ENCODE measurements around the gene SPDYE16.
"Not testable (repeated sequence)": the region's sequence is repeated elsewhere in the genome, so short reads cannot be mapped to it uniquely, and the experiment has no call there.

The SPDYE16 gene

DNA sequence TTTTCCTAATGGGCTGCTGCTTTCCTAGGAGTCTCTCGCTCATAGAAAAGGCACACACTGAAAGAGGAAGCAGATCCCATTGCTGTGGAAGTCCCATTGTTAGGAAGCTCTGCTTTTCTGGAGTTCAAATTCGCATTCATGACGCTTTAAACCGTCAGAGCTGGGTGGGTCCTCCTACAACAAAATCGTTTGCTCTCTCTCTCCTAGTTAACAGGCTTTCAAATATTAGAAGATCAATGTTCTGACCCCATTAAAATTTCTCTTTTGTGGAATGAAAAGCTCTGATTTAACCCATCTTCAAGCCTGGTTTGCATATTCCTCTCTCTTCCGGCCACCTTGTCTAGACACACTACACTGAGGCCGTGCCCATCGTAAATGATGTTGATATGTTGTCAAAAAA, at the start of gene SPDYE16:
TSS of gene SPDYE16 (minus strand) at position 101 of the 400 bp plus-strand sequence. CDS start 1,838 bp downstream, outside the sequence.
- DNase-seq (ENCODE audit: low read depth in 2 of 2), result not testable (repeated sequence)

DNA sequence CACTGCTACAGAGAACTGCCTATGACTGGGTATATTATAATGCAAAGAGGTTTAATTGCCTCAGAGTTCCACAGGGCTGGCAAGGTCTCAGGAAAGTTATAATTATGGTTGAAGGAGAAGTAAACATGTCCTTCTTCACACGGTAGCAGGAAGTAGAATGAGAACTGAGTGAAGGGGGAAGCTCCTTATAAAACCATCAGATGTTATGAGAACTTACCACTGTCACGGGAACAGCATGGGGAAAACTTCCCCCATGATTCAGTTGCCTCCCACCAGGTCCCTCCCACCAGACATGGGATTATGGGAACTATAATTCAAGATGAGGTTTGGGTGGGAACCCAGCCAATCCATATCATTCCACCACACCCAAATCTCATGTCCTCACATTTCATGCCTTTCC, 49.6 kb upstream of the SPDYE16 start:
- not testable (repeated sequence) for DNase-seq (ENCODE audit: low read depth in 2 of 2)

DNA sequence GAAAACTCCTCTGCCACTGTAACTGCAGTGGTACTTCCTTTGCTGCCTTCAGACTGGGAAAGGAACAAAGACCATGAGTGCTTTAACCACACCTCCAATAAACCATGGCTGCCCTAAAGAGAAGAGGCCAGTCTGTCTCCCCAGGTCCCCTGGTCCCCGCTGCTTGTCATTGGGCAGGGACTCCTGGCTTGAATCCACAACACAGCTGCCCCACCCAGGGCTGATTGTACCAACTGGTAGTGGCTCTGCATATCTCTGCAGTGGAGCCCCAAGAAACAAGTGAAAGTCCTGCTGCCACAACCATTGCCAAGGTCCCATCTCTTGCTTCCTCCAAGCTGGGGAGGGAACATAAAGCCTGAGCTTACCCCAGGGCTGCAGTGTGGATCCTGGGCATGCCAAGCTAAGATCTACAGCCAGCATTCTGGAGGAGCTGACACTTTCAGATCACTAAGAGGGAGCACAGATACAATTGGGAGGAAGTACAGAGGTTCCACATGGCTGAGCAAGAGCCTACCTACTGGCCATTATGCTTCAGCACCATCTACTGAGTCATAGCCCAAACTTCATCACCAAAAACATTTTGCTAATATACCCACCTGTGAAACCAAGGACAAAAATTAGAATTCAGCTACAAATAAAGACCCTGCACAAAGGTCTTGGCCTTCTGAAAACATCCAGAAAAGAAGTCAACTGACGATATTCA, 48.7 kb upstream of the SPDYE16 start:
- not testable (repeated sequence) for DNase-seq (ENCODE audit: low read depth in 2 of 2)

DNA sequence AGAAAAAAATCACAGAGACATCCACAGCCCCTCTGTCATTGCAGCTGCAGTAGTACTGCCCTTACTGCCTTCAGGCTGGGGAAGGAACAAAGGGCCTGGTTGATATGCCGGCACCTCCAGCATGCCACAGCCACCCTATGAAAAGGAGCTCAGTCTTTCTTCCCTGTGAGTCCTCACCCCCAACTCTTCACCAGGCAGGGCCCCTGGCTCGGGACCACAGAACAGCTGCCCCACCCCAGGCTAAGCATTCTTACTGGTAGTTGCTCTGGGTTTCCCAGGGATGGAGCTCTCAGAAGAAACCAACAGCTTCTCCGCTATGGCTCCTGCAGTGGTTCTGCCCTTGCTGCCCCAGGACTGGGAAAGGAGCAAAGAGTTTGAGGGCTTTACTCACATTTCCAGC, 47.9 kb upstream of the SPDYE16 start:
- DNase-seq (ENCODE audit: low read depth in 2 of 2), result not testable (repeated sequence)

GRCh38 chr7:76588586-76588985, 45.5 kb upstream of the SPDYE16 start:
- DNase-seq (ENCODE audit: low read depth in 2 of 2), result not testable (repeated sequence)

DNA sequence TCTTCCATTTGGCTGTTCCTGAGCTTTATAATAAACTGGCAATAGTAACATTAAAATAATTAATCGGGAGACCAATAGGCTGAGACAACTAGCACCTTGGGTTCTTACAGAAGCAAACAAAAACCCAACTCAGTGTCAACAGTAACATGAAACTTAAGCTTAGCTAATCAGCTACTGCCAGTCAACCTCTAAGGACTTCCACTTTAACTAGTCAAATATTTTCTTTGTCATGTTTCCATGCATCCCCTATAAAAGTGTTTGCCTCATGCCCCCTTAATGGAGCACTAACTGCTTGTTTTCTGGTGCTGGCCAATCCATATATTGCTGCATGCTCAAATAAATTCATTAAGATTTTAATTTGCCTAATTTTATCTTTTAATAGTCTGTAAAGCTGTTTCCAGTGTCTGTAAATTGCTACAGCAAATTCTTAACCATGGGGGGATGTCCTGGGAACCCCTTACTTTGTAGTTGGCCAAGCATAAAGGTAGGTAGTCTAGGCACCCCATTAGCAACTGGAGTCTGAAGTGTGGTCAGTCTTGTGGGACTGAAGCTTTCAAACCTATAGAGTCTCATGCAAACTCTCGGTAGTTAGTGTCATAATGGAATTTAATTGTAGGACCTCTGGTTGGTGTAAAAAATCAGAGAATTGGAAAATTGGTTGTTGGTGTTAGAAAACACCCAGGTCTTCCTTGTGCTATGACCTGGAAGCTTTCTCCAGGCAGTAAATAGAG, 43.7 kb upstream of the SPDYE16 start:
- DNase-seq (ENCODE audit: low read depth in 2 of 2), result not testable (repeated sequence)

- DNase-seq (ENCODE audit: low read depth in 2 of 2), result not testable (repeated sequence)
Measured at GRCh38 chr7:76583636-76584281, 40.7 kb upstream of the SPDYE16 start.

- DNase-seq (ENCODE audit: low read depth in 2 of 2), result peak in 1 of 2 donors; percentile 0
Measured at GRCh38 chr7:76582848-76583631, 39.9 kb upstream of the SPDYE16 start.

GRCh38 chr7:76575919-76576655, 33.0 kb upstream of the SPDYE16 start:
- not testable (repeated sequence) for DNase-seq (ENCODE audit: low read depth in 2 of 2)

- not testable (repeated sequence) for DNase-seq (ENCODE audit: low read depth in 2 of 2)
Measured at GRCh38 chr7:76575431-76575830, 32.3 kb upstream of the SPDYE16 start.

- not testable (repeated sequence) for DNase-seq (ENCODE audit: low read depth in 2 of 2)
Measured at GRCh38 chr7:76572296-76572695, 29.2 kb upstream of the SPDYE16 start.

GRCh38 chr7:76570324-76570775, 27.3 kb upstream of the SPDYE16 start:
- not testable (repeated sequence) for DNase-seq (ENCODE audit: low read depth in 2 of 2)

DNA sequence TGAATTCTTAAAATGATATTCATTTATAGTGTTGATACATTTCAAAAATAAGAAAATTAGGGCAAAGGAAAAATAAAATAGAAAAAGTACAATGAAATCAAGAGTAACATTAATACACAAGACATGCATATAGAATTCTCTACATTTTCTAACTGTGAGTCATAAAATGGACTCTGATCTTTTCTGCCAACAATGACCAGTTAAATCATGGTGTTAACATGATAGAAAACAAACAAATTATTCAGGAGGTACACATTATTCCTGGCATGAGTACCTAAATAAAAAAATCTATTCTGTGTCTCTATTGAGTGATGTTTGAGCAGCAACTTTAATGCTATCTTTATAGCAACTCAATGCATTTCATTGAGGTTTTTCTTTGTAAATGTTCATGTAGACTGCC, 25.6 kb upstream of the SPDYE16 start:
- not testable (repeated sequence) for DNase-seq (ENCODE audit: low read depth in 2 of 2)

DNA sequence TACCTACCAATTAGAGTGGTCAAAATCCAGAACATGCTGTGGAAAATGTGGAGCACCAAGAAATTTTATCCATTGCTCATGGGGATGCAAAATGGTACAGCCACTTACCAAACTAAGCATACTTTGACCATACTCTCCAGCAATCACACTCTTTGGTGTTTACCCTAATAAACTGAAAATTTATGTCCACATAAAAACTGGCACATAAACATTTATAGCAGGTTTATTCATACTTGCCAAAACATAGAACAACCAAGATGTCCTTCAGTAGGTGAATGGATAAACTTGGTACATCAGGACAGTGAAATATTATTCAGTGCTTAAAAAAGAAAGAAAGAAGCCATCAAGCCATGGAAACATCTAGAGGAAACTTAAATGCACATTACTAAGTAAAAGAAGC, 24.7 kb upstream of the SPDYE16 start:
- not testable (repeated sequence) for DNase-seq (ENCODE audit: low read depth in 2 of 2)

DNA sequence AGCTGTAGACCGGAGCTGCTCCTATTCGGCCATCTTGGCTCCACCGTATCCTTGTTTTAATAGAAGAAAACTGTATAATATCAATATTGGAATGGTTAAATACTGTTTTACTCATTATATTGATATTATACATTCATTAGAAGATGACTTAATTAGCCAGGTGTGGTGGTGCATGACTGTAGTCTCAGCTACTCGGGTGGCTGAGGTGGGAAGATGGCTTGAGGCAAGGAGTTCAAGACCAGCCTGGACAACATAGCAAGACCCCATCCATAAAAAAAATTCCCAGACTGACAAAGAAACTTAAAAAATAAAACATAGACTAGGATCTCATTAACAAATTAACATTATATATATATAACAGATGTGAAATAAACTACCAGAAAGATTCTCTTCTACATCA, 24.2 kb upstream of the SPDYE16 start:
- DNase-seq (ENCODE audit: low read depth in 2 of 2), result not testable (repeated sequence)

GRCh38 chr7:76565001-76565400, 21.9 kb upstream of the SPDYE16 start:
- DNase-seq (ENCODE audit: low read depth in 2 of 2), result not testable (repeated sequence)

DNA sequence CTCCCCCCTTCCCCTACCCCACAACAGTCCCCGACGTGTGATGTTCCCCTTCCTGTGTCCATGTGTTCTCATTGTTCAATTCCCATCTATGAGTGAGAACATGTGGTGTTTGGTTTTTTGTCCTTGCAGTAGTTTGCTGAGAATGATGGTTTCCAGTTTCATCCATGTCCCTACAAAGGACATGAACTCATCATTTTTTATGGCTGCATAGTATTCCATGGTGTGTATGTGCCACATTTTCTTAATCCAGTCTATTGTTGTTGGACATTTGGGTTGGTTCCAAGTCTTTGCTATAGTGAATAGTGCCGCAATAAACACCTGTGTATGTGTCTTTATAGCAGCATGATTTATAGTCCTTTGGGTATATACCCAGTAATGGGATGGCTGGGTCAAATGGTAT, 18.2 kb upstream of the SPDYE16 start:
- DNase-seq (ENCODE audit: low read depth in 2 of 2), result not testable (repeated sequence)

DNA sequence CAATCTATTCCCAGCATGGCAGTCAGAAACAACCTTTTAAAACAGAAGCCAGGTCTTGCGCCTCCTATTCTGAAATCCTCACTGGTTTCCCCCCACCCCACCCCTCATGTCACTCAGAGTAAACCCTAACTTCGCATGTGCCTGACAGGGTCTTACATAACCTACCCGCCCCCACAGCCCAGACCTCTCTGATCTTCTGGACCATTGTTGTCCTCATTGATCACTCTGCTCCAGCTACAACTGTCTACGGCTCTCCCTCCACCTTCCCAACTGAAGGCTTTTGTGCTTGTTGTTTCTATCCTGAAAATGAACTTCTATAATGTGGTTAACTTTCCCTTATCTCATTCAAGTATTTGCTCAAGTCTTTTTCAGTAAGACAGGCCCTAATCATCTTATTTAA, 17.1 kb upstream of the SPDYE16 start:
- DNase-seq (ENCODE audit: low read depth in 2 of 2), result not testable (repeated sequence)

DNA sequence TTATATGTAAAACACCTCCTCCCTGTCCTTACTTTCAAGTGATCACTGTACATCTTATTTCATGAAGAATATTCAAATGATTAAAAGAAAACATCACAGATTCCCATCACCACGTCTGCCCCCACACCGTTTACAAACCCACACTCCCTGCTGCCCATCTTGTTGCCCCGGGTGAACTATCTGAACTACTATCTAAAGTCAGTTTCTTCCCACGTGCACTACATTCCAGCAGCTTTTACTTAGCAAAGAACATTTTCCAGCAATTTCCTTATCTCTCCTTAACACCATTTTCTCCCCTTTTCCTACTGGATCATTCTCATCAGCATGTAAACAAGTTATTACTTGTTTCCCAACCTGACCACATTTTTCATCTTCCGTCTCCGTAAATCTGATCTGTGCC, 16.6 kb upstream of the SPDYE16 start:
- not testable (repeated sequence) for DNase-seq (ENCODE audit: low read depth in 2 of 2)

DNA sequence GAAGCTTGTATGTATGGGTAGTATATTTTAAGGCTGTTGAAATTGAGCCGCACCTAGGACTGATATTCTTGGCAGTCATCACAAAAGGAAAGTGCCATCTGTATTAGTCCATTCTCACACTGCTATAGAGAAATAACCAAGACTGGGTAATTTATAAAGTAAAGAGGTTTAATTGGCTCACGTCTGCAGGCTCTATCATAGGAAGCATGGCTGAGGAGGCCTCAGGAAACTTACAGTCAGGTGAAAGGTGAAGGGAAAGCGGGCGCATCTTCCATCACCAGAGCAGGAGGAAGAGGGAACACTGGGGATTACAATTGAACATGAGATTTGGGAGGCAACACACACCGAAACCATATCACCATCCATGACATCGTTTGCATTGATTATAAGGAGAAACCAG, 8.9 kb upstream of the SPDYE16 start:
- DNase-seq (ENCODE audit: low read depth in 2 of 2), result not testable (repeated sequence)

- DNase-seq (ENCODE audit: low read depth in 2 of 2), result not testable (repeated sequence)
Measured at GRCh38 chr7:76549855-76550248, 6.8 kb upstream of the SPDYE16 start.
